K562 (cell line): ENCODE data around the gene RAPSN.

Experiments
- ESRRA ChIP-seq: fragments of 450-650 bp; IDR thresholded peaks from 2 replicates; pipeline ENCODE4 v1.6.1; 2014; ENCODE audit warnings: low read depth, mild to moderate bottlenecking, moderate library complexity, borderline replicate concordance
- JUN ChIP-seq, 2 experiments: sonication (generic) in 1 of 2; formaldehyde crosslinking in 1 of 2; IDR thresholded peaks; 2 replicates each; pipeline versions ENCODE4 v1.6.1 to v1.8.0; 2012 to 2022; ENCODE audit warnings: borderline replicate concordance in 2 of 2, mild to moderate bottlenecking in 2 of 2, improper control_type of control experiment in 1 of 2, low read depth in 1 of 2, low read length in 1 of 2, missing genetic modification reagents in 1 of 2
- MAFF ChIP-seq: IDR thresholded peaks from 2 replicates; pipeline ENCODE4 v1.6.1; 2012; ENCODE audit warnings: low read length, improper control_type of control experiment
- SIN3A ChIP-seq, 2 experiments: fragments of 150-350 bp in 1 of 2; IDR thresholded peaks; 2 replicates each; pipeline ENCODE4 v1.6.1; 2011 to 2016; ENCODE audit warnings: borderline replicate concordance in 2 of 2, low read depth in 2 of 2, low read length in 2 of 2, mild to moderate bottlenecking in 2 of 2, moderate library complexity in 2 of 2; ENCODE audit not compliant: control insufficient read depth in 1 of 2
- TAF1 ChIP-seq: IDR thresholded peaks from 2 replicates; pipeline ENCODE4 v1.6.1; 2011; ENCODE audit warnings: mild to moderate bottlenecking, low read length, moderate library complexity; ENCODE audit not compliant: insufficient read depth, control insufficient read depth, severe bottlenecking; ENCODE audit errors: extremely low read depth
- TCF7L2 ChIP-seq: fragments of 150-350 bp; IDR thresholded peaks from 2 replicates; pipeline ENCODE4 v1.6.1; 2016; ENCODE audit warnings: low read depth, mild to moderate bottlenecking, low read length, moderate library complexity
- U2AF2 ChIP-seq: fragments of 200-400 bp; formaldehyde crosslinking; optimal IDR thresholded peaks from 2 replicates; pipeline ENCODE3; 2017; ENCODE audit warnings: low read depth, mild to moderate bottlenecking, low read length
- ZNF3 ChIP-seq: fragments of 250-450 bp; sonication (Bioruptor Pico); IDR thresholded peaks from 2 replicates; pipeline ENCODE4 v1.5.0; 2021; ENCODE audit warnings: mild to moderate bottlenecking, moderate library complexity
- TF ChIP-seq, protein P1 (sequence below): fragments of 450-650 bp; IDR thresholded peaks from 2 replicates; pipeline ENCODE4 v1.6.1; 2016; ENCODE audit warnings: mild to moderate bottlenecking
- TF ChIP-seq, protein P2 (sequence below), 2 experiments: fragments of 450-650 bp in 1 of 2; sonication (generic) in 1 of 2; formaldehyde crosslinking in 1 of 2; IDR thresholded peaks in 1 of 2; conservative IDR thresholded peaks in 1 of 2; 2 replicates each; pipeline versions ENCODE4 v1.6.1 to v1.8.1; 2016 to 2023; ENCODE audit warnings: mild to moderate bottlenecking in 2 of 2, moderate library complexity in 2 of 2, inconsistent platforms in 1 of 2, missing genetic modification reagents in 1 of 2
- TF ChIP-seq, protein P3 (sequence below), 3 experiments: IDR thresholded peaks in 2 of 3; conservative IDR thresholded peaks in 1 of 3; 2 replicates each; pipeline ENCODE4 v1.5.1; 2011 to 2012; ENCODE audit warnings: low read length in 3 of 3, mild to moderate bottlenecking in 3 of 3, control low read depth in 2 of 3, improper control_type of control experiment in 1 of 3, inconsistent platforms in 1 of 3, low read depth in 1 of 3, mixed read lengths in 1 of 3, moderate library complexity in 1 of 3; ENCODE audit not compliant: insufficient read depth in 2 of 3

DNA sequence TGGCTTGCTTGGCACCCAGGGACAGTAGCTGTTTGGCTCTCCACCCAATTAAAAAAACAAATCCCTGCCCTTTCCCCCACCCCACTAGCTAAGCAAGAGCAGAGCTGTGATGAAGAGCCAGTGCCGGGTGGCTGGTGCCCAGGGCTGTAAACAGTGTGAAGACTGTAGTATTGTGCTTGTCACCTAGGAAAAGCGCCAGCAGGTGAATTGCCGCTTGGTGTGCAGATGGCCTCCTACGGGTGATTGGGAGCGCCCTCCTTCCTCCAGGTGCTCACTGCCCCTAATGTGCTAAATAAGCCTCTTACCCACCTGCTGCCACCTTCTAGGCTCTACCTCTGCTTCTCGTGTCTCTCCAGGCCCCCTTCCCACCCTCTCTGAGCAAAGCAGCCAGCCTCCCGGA, 18.4 kb upstream of the RAPSN start:
- TF ChIP-seq ZNF3 (CRISPR knock-in tag) (no peak), ESRRA (no peak), TAF1 (no peak), MAFF (no peak), SIN3A (IDR thresholded peaks at IDR 0.05; ENCODE audit: borderline replicate concordance in 2 of 2, control insufficient read depth in 1 of 2, low read depth in 2 of 2, low read length in 2 of 2) (no peak), TCF7L2 (no peak), U2AF2 (no peak), JUN (IDR thresholded peaks at IDR 0.05; ENCODE audit: borderline replicate concordance, low read depth, low read length) (no peak), JUN (CRISPR knock-in tag; IDR thresholded peaks at IDR 0.05; ENCODE audit: borderline replicate concordance) (no peak)
- TF ChIP-seq, protein P1, sequence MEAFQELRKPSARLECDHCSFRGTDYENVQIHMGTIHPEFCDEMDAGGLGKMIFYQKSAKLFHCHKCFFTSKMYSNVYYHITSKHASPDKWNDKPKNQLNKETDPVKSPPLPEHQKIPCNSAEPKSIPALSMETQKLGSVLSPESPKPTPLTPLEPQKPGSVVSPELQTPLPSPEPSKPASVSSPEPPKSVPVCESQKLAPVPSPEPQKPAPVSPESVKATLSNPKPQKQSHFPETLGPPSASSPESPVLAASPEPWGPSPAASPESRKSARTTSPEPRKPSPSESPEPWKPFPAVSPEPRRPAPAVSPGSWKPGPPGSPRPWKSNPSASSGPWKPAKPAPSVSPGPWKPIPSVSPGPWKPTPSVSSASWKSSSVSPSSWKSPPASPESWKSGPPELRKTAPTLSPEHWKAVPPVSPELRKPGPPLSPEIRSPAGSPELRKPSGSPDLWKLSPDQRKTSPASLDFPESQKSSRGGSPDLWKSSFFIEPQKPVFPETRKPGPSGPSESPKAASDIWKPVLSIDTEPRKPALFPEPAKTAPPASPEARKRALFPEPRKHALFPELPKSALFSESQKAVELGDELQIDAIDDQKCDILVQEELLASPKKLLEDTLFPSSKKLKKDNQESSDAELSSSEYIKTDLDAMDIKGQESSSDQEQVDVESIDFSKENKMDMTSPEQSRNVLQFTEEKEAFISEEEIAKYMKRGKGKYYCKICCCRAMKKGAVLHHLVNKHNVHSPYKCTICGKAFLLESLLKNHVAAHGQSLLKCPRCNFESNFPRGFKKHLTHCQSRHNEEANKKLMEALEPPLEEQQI = no peak
- TF ChIP-seq, protein P2, sequence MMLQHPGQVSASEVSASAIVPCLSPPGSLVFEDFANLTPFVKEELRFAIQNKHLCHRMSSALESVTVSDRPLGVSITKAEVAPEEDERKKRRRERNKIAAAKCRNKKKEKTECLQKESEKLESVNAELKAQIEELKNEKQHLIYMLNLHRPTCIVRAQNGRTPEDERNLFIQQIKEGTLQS (IDR thresholded peaks at IDR 0.05) = no peak
- TF ChIP-seq, protein P2 (CRISPR knock-in tag; conservative IDR thresholded peaks at IDR 0.05) = no peak
- TF ChIP-seq, protein P3, sequence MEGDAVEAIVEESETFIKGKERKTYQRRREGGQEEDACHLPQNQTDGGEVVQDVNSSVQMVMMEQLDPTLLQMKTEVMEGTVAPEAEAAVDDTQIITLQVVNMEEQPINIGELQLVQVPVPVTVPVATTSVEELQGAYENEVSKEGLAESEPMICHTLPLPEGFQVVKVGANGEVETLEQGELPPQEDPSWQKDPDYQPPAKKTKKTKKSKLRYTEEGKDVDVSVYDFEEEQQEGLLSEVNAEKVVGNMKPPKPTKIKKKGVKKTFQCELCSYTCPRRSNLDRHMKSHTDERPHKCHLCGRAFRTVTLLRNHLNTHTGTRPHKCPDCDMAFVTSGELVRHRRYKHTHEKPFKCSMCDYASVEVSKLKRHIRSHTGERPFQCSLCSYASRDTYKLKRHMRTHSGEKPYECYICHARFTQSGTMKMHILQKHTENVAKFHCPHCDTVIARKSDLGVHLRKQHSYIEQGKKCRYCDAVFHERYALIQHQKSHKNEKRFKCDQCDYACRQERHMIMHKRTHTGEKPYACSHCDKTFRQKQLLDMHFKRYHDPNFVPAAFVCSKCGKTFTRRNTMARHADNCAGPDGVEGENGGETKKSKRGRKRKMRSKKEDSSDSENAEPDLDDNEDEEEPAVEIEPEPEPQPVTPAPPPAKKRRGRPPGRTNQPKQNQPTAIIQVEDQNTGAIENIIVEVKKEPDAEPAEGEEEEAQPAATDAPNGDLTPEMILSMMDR (IDR thresholded peaks at IDR 0.05 in 2 of 3, conservative IDR thresholded peaks at IDR 0.05 in 1 of 3; ENCODE audit: insufficient read depth in 2 of 3, low read depth in 1 of 3, low read length in 3 of 3) = no peak
